Upper lobe of right lung (tissue), 1 donor: ENCODE measurements around the gene SUSD6. TPM values are rescaled to one million over a fixed set of nuclear protein-coding genes. Genes with fewer than 3 reads are reported as not detected.
A peak's percentile ranks its signal among the peaks of the same experiment; 100 is the strongest.

Experiments
- ATAC-seq: fragments of 200-7000 bp; cut with Tn5 transposase; one replicate; pipeline ENCODE4 v1.9.1; 2020; ENCODE audit warnings: mild to moderate bottlenecking, moderate library complexity
- DNase-seq: peaks from one replicate; pipeline ENCODE4 v3.0.0-alpha.2; 2020
- H3K27ac ChIP-seq: fragments of 200-600 bp; one replicate; pipeline ENCODE4 v1.8.0; 2022
- H3K27me3 ChIP-seq: fragments of 200-600 bp; one replicate; pipeline ENCODE4 v1.8.0; 2022; ENCODE audit warnings: mild to moderate bottlenecking
- H3K36me3 ChIP-seq: fragments of 200-600 bp; one replicate; pipeline ENCODE4 v1.8.0; 2022
- H3K4me1 ChIP-seq: fragments of 200-600 bp; one replicate; pipeline ENCODE4 v1.8.0; 2022
- H3K4me3 ChIP-seq: fragments of 200-600 bp; one replicate; pipeline ENCODE4 v1.8.0; 2022; ENCODE audit warnings: mild to moderate bottlenecking
- H3K9me3 ChIP-seq: fragments of 200-600 bp; one replicate; pipeline ENCODE4 v1.8.0; 2022
- CTCF ChIP-seq: fragments of 200-600 bp; IDR thresholded peaks from one replicate; pipeline ENCODE4 v1.8.0; 2022; ENCODE audit warnings: antibody characterized with exemption
- intact Hi-C: fragments of 100-400 bp; cut with DNase I; formaldehyde crosslinking; loops from one replicate; pipeline ENCODE4 v1.11.0; 2022
- total RNA-seq: library from RNA; stranded (reverse); fragmentation: NEBNext Ultra II Directional; extraction: Animal tissue kit (Norgen Biotek cat#: 25700); gene quantifications from one replicate; pipeline ENCODE4 v1.2.1, GENCODE V29; 2021
- donor health status: DM: no; HTN: yes; CAD: no; lungs with severe emphysema.

Gene SUSD6
- total RNA-seq, 1 donor from 2014 or later, result 87.5 TPM

GRCh38 chr14:69613312-69614073 lies 2.1 kb downstream of the SUSD6 start:
- intact Hi-C loops, result loop anchor here (10.0 kb wide), 1 partner anchor 91 kb away; no protein-coding TSS in a partner anchor
- ATAC-seq (no peak), DNase-seq (no peak)
- no peak for TF ChIP-seq CTCF
- peaks cover 65% of the 10 kb centered on the region for H3K4me1 ChIP-seq
- no peaks in the 10 kb centered on the region for H3K27me3 ChIP-seq
- H3K27ac ChIP-seq, result peak overlapping the region; percentile 94
- no peaks in the 10 kb centered on the region for H3K9me3 ChIP-seq
- H3K4me3 ChIP-seq, result peak overlapping the region; percentile 81
- H3K36me3 ChIP-seq, result no peaks in the 10 kb centered on the region

GRCh38 chr14:69614592-69614991 lies 3.2 kb downstream of the SUSD6 start:
- TF ChIP-seq CTCF, result no peak
- ATAC-seq (peak; percentile 42), DNase-seq (no peak)
- peak overlapping the region; percentile 81 for H3K4me3 ChIP-seq
- intact Hi-C loops, result loop anchor here (10.0 kb wide), 1 partner anchor 90 kb away; no protein-coding TSS in a partner anchor
- peak overlapping the region; percentile 83 for H3K27ac ChIP-seq
- no peaks in the 10 kb centered on the region for H3K27me3 ChIP-seq
- H3K9me3 ChIP-seq, result no peaks in the 10 kb centered on the region
- no peaks in the 10 kb centered on the region for H3K36me3 ChIP-seq
- peaks cover 76% of the 10 kb centered on the region for H3K4me1 ChIP-seq

GRCh38 chr14:69615121-69615495 lies 3.7 kb downstream of the SUSD6 start:
- Histone ChIP-seq H3K27ac (peak overlapping the region; percentile 83), H3K36me3 (no peaks in the 10 kb centered on the region), H3K27me3 (no peaks in the 10 kb centered on the region), H3K4me1 (peaks cover 79% of the 10 kb centered on the region), H3K4me3 (peak overlapping the region; percentile 23), H3K9me3 (no peaks in the 10 kb centered on the region)
- ATAC-seq, result no peak
- DNase-seq, result no peak
- no peak for TF ChIP-seq CTCF
- intact Hi-C loops, result loop anchor here (10.0 kb wide), 1 partner anchor 90 kb away; no protein-coding TSS in a partner anchor

- DNase-seq, result no peak
- H3K27ac ChIP-seq, result peak overlapping the region; percentile 83
- H3K4me3 ChIP-seq, result peak overlapping the region; percentile 23
- no peaks in the 10 kb centered on the region for H3K36me3 ChIP-seq
- TF ChIP-seq CTCF, result peak; percentile 6
- no peaks in the 10 kb centered on the region for H3K9me3 ChIP-seq
- no peaks in the 10 kb centered on the region for H3K27me3 ChIP-seq
- ATAC-seq, result peak; percentile 50
- H3K4me1 ChIP-seq, result peaks cover 79% of the 10 kb centered on the region
- intact Hi-C loops, result loop anchor here (10.0 kb wide), 1 partner anchor 89 kb away; no protein-coding TSS in a partner anchor
Measured at GRCh38 chr14:69615496-69616407, 4.4 kb downstream of the SUSD6 start.

GRCh38 chr14:69616408-69616773 lies 5.0 kb downstream of the SUSD6 start:
- H3K9me3 ChIP-seq, result no peaks in the 10 kb centered on the region
- peak overlapping the region; percentile 83 for H3K27ac ChIP-seq
- H3K36me3 ChIP-seq, result no peaks in the 10 kb centered on the region
- TF ChIP-seq CTCF, result no peak
- intact Hi-C loops, result loop anchor here (10.0 kb wide), 1 partner anchor 88 kb away; no protein-coding TSS in a partner anchor
- DNase-seq, result no peak
- H3K27me3 ChIP-seq, result no peaks in the 10 kb centered on the region
- peaks cover 82% of the 10 kb centered on the region for H3K4me1 ChIP-seq
- ATAC-seq, result no peak
- peak overlapping the region; percentile 23 for H3K4me3 ChIP-seq
